Transverse colon (tissue), 3 donors: ENCODE results near the gene GPX4.

Experiments
- CTCF ChIP-seq, 5 experiments: fragments of 200-600 bp in 3 of 5; fragments of 450-650 bp in 2 of 5; sonication (generic) in 3 of 5; IDR thresholded peaks; 1 replicate in 2 of 5; 2 replicates in 3 of 5; pipeline ENCODE4 v1.5.1; 2016 to 2017; ENCODE audit warnings: antibody characterized with exemption in 5 of 5, inconsistent platforms in 3 of 5, mild to moderate bottlenecking in 2 of 5, moderate library complexity in 1 of 5
- POLR2A ChIP-seq: fragments of 450-650 bp; IDR thresholded peaks from one replicate; pipeline ENCODE4 v1.6.1; 2016; ENCODE audit warnings: antibody characterized with exemption, mild to moderate bottlenecking, moderate library complexity

GRCh38 chr19:1145635-1146411, 42.0 kb downstream of the GPX4 start:
- TF ChIP-seq CTCF (IDR thresholded peaks at IDR 0.05) (no peak), POLR2A (no peak)
